ENCODE measurements around the gene PHYKPL.

Gene PHYKPL

GRCh38 chr5:178280631-178281030 is 48.0 kb upstream of the PHYKPL start:
- no peaks in the 10 kb centered on the region for H4K20me1 ChIP-seq (ENCODE audit: insufficient read depth, low read length)
- H3K27ac ChIP-seq (ENCODE audit: low read length), result no peak overlapping the region
- H3K9ac ChIP-seq (ENCODE audit: low read length), result no peak overlapping the region
- peaks cover 89% of the 10 kb centered on the region for H3K27me3 ChIP-seq (replicated peaks; ENCODE audit: insufficient read depth, low read length)
- no peak overlapping the region for H2AFZ ChIP-seq (ENCODE audit: low read length)
- no peak overlapping the region for H3K4me3 ChIP-seq (ENCODE audit: low read length)
- no peaks in the 10 kb centered on the region for H3F3A ChIP-seq (ENCODE audit: insufficient read depth, low read length)
- H3K4me1 ChIP-seq (ENCODE audit: low read length), result no peaks in the 10 kb centered on the region
- H3K9me3 ChIP-seq (replicated peaks; ENCODE audit: insufficient read depth, low read length), result no peaks in the 10 kb centered on the region
- H3K36me3 ChIP-seq (replicated peaks; ENCODE audit: insufficient read depth, low read length), result no peaks in the 10 kb centered on the region
- no peak overlapping the region for H3K4me2 ChIP-seq (ENCODE audit: low read depth, low read length)
- no peaks in the 10 kb centered on the region for H3K9me2 ChIP-seq (replicated peaks; ENCODE audit: insufficient read depth, low read length)
- DNase-seq, result no peak
- H3K79me2 ChIP-seq (ENCODE audit: low read length), result no peaks in the 10 kb centered on the region
- TF ChIP-seq EZH2 (optimal IDR thresholded peaks at IDR 0.05; ENCODE audit: low read depth, low read length), result no peak
- no peak for TF ChIP-seq EZH2phosphoT487 (IDR thresholded peaks at IDR 0.05; ENCODE audit: low read length)

- Histone ChIP-seq H2AFZ (ENCODE audit: low read length) (no peak overlapping the region; the same call in 1 of the 2 replicates), H3K79me2 (ENCODE audit: low read length) (no peaks in the 10 kb centered on the region), H3K9me2 (replicated peaks; ENCODE audit: insufficient read depth, low read length) (no peaks in the 10 kb centered on the region), H3K9me3 (replicated peaks; ENCODE audit: insufficient read depth, low read length) (no peaks in the 10 kb centered on the region), H3K27me3 (replicated peaks; ENCODE audit: insufficient read depth, low read length) (peaks cover 89% of the 10 kb centered on the region), H3K27ac (ENCODE audit: low read length) (no peak overlapping the region), H3K4me3 (ENCODE audit: low read length) (no peak overlapping the region), H3F3A (ENCODE audit: insufficient read depth, low read length) (no peaks in the 10 kb centered on the region), H3K36me3 (replicated peaks; ENCODE audit: insufficient read depth, low read length) (no peaks in the 10 kb centered on the region), H4K20me1 (ENCODE audit: insufficient read depth, low read length) (no peaks in the 10 kb centered on the region), H3K4me2 (ENCODE audit: low read depth, low read length) (peak overlapping the region; percentile 16; the same call in 1 of the 2 replicates), H3K4me1 (ENCODE audit: low read length) (no peaks in the 10 kb centered on the region), H3K9ac (ENCODE audit: low read length) (no peak overlapping the region)
- TF ChIP-seq EZH2phosphoT487 (IDR thresholded peaks at IDR 0.05; ENCODE audit: low read length), result no peak
- TF ChIP-seq CTCF (IDR thresholded peaks at IDR 0.05; ENCODE audit: low read length), result peak; percentile 84
- TF ChIP-seq EZH2 (optimal IDR thresholded peaks at IDR 0.05; ENCODE audit: low read depth, low read length), result no peak
- DNase-seq, result peak; percentile 48
Measured at GRCh38 chr5:178279723-178280438, 47.3 kb upstream of the PHYKPL start.

- Histone ChIP-seq H3K9ac (ENCODE audit: low read length) (no peak overlapping the region), H3K4me2 (ENCODE audit: low read depth, low read length) (no peak overlapping the region), H3K79me2 (ENCODE audit: low read length) (no peaks in the 10 kb centered on the region), H3K9me2 (replicated peaks; ENCODE audit: insufficient read depth, low read length) (no peaks in the 10 kb centered on the region), H3K9me3 (replicated peaks; ENCODE audit: insufficient read depth, low read length) (no peaks in the 10 kb centered on the region), H2AFZ (ENCODE audit: low read length) (no peak overlapping the region), H4K20me1 (ENCODE audit: insufficient read depth, low read length) (no peaks in the 10 kb centered on the region), H3K27me3 (replicated peaks; ENCODE audit: insufficient read depth, low read length) (peaks cover 89% of the 10 kb centered on the region), H3K4me3 (ENCODE audit: low read length) (no peak overlapping the region), H3K27ac (ENCODE audit: low read length) (no peak overlapping the region), H3F3A (ENCODE audit: insufficient read depth, low read length) (no peaks in the 10 kb centered on the region), H3K36me3 (replicated peaks; ENCODE audit: insufficient read depth, low read length) (no peaks in the 10 kb centered on the region), H3K4me1 (ENCODE audit: low read length) (no peaks in the 10 kb centered on the region)
- DNase-seq, result no peak
- no peak for TF ChIP-seq EZH2 (optimal IDR thresholded peaks at IDR 0.05; ENCODE audit: low read depth, low read length)
- no peak for TF ChIP-seq CTCF (IDR thresholded peaks at IDR 0.05; ENCODE audit: low read length)
- no peak for TF ChIP-seq EZH2phosphoT487 (IDR thresholded peaks at IDR 0.05; ENCODE audit: low read length)
Measured at GRCh38 chr5:178279026-178279722, 46.6 kb upstream of the PHYKPL start.

All from MM.1S (cell line).